Activated CD8-positive, alpha-beta memory T cell treated with anti-CD3 and anti-CD28 coated beads for 4 hours (primary cell): Measurements from ENCODE around the gene SUFU.

Experiments
- DNase-seq, 2 donors: peaks; one replicate each; pipeline ENCODE4 v3.0.0-alpha.2; 2020; ENCODE audit warnings: low read depth in 2 of 2

Gene SUFU

GRCh38 chr10:102670871-102671434, 167.2 kb downstream of the SUFU start:
- no peak for DNase-seq

- DNase-seq: no peak
These were observed 169.6 kb downstream of the SUFU start for GRCh38 chr10:102673236-102673818.

DNA sequence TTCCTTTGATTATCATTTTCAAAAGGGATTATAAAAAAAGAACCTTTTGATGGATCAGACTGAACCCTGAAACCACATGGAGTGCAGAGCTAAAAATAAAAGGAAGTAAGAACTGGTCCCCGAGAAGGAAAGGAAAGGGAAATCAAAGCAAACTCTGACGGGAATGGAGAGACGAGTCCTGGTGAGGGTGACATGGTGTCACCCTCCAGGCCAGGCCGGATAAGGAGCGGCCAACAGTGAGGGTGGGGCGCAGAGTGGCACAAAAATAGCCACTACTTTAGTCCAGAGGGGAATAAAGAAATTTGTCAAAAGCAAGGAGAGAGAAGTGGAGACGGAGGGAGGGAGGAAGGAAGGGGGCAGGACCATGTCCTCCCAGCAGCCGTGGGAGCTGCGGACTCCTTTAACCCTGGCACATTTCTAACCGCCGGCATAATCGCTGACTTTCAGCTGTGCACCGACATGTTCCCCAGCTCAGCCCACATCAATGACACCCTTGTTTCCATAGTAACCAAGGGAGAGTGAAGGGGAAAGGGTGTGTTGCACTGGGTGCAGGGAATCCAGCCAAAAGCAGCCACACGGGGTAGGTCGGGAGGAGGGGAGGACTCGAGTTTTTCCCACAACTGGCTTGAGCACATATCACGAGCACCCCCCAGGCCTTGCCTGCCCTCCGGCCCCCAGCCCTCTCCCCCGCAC, 170.2 kb downstream of the SUFU start:
- DNase-seq: peak; percentile 19 to 40

DNA sequence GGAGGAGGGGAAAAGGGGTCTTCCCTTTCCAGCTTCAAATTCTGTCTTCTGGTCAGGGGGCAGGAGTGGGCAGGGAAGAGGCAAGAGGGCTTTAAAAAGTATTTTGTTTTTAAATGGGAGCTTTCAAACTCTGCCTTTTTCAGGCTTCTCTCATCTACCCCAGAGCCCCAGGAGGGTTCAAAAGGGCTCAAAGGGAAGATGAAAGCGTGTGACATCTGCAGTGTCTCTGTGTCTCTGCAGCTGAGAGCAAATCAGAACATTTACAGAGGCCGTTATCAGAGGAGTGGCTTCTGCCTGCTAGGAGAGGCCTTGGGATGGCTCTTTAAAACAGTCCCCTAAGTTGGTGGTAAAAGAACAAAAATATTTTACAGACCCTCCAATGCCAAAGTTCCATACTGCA, 170.8 kb downstream of the SUFU start:
- no peak for DNase-seq

DNA sequence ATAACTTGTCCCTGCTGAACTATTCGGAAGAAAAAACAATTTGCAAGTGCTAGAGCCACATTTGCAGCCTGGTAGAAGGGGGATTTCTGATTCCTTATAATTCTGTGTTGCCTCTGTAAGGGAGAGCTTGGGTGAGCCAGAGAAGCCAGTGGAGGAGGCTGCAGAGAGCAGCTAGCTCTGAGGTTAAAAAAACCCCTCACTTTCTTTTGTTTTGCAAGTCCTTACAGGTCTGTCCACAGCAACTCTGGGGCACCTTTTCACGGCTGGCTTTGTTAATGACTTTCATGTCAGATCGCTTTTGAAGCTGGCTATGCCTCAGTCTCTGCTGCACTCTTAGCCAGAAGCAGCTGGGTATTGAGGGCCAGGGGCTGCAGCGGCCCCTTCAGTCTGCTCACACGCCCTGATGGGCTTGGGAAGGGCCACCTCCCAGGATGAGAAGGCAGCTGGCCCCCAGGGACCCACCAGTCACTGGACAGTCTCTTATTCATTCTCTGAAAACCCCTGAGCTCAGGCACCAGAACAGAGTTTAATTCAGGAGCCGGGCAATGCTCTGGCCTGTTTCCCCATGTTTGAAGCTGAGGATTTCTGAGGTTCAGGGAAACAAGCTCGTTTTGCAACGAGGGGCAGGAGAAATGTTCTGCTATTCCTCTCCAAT, 171.4 kb downstream of the SUFU start:
- no peak for DNase-seq

GRCh38 chr10:102675666-102676533, 172.1 kb downstream of the SUFU start:
- DNase-seq: no peak

DNA sequence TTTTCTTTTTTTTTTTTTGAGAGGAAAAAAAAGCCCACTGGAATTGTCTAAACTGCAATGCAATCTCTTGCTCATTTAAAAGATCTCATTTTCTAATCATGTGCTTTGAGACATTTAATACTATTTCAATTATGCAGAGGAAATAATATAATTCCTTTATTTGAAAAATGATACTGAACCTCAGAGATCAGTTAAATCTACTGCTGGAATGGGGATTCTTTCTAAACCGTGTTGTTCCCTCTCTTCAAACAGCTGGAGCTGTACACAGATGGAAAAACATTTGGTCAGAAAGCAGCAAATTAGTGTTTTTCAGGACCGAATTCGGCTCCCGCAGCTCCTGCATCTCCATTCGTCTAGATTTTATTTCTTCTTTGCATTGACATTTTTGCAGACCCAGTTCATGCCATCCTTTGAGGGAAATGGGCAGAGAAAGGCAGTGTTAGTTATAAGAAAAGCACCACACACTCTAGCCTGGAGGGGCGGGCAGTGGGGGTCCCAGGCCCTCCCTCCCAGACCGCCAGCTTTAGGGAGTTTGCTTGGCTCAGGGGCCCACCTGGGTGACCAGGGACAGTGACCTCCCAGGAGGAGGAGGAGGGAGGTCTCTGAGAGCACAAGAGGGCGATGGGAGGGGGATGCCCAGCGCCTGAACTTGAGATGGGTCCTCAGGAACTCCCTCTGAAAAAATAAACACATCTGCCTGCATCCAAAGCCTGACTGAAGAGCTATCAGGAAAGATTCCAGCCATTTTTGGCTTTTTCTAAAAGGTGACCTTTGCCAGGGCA, 173.0 kb downstream of the SUFU start:
- DNase-seq: no peak

- DNase-seq: no peak
These were observed 173.7 kb downstream of the SUFU start for GRCh38 chr10:102677331-102678067.

- no peak for DNase-seq
These were observed 174.3 kb downstream of the SUFU start for GRCh38 chr10:102678068-102678400.

DNA sequence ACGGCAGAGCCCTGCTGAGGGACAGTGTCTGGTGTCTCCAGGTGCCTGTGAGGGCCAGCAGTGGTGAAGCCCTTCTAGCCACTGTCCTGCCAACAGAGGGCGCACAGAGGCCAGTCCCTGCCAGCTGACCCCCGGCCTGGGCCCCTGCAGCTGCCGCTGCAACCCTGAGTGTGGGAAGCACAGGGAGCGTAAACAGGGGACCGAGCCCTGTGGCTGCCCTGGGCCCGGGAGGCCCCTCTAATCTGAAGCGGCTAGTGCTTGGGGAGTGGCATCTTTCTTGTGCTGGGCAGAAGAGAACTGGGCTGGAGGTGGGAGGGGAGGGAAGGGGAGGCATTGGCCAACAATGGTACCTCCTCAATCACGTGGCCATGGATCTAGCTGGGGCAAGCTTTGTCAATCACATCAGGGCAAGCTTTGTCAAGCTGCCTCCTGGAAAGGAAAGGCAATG, 175.1 kb downstream of the SUFU start:
- no peak for DNase-seq

- DNase-seq: no peak
These were observed 175.8 kb downstream of the SUFU start for GRCh38 chr10:102679596-102679995.

GRCh38 chr10:102681696-102682095, 177.9 kb downstream of the SUFU start:
- no peak for DNase-seq

- no peak for DNase-seq
These were observed 178.6 kb downstream of the SUFU start for GRCh38 chr10:102682416-102682815.

DNA sequence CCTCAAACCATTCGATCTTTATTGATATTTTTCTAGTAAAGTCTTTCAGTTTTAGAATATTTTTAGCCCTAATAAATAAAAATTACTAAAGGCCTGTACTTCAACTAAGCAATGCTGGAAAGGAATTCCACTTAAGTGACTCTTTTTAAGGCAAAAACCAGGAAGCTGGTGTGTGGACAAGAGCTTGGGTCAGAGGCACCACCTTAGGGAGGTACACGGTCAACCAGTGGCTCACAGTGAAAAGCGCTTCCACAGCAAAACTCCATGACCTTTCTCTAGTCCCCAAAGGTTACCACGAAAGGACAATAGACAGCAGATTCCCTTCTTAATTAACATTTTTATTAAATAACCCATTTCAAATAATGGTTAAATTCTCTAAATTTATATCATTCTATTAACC, 179.2 kb downstream of the SUFU start:
- DNase-seq: no peak
